ENCODE measurements around the gene CAMLG.
"Not testable (repeated sequence)": the region's sequence is repeated elsewhere in the genome, so short reads cannot be mapped to it uniquely, and the experiment has no call there.

CAMLG gene

DNA sequence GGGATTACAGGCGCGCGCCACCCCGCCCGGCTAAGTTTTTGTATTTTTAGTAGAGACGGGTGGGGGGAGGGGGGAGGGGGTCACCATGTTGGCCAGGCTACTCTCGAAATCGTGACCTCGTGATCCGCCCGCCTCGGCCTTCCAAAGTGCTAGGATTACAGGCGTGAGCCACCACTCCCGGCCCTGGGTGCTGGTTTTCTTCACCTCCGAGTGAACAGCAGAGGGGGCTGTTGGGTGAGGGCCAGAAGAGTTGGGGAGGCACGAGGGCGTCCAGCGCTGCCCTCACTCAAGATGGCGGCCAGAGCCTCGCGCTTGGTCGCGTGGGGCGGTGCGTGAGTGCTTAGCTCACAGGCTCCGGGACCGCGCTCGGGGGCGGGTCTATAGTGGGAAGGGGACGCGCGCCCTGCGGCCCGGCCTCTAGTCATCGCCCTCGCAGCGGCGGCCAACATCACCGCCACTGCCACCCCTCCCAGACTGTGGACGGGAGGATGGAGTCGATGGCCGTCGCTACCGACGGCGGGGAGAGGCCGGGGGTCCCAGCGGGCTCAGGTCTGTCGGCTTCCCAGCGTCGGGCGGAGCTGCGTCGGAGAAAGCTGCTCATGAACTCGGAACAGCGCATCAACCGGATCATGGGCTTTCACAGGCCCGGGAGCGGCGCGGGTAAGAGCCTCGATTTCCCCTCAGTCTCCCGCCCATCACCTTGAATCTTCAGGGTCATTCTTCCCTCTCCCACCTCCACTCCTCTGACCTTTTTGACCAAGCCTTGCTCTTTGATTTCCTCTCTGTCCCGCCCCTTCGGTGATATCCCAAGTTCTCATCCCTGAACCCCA, at the start of gene CAMLG:
TSS of gene CAMLG (plus strand) at position 416 of the 830 bp plus-strand sequence. CDS start at position 489, 73 bp downstream.
- DNase-seq (ENCODE audit: low spot score): peak; percentile 98

DNA sequence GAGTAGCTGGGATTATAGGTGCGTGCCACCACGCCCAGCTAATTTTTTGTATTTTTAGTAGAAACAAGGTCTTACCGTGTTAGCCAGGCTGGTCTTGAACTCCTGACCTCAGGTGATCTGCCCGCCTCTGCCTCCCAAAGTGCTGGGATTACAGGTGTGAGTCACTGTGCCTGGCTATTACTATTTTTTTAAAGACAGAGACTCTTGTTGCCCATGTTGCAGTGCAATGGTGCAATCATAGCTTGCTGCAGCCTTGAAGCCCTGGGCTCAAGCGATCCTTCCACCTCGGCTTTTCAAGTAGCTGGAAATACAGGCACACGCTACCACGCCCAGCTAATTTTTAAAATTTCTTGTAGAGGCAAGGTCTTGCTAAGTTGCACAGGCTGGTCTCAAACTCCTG, 48.2 kb upstream of the CAMLG start:
- DNase-seq (ENCODE audit: low spot score): not testable (repeated sequence)

DNA sequence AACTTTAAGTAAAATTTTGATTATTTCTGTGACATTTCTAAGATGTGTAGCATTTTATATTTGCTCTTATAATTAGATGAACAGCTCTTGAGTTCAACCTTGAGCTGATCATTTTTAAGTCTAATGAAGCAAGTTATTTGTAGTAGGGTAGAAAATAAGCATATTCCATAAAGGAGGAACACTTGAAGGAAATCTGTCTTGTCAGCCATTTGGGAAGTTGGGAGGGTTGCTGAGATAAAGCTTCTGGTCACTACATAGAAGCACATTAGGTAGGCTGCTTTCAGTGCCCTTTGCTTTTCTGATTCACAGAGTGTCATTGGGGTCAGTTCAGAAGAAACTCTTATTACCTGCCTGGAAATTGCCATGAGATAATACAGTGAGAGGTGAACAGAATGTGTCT, 45.6 kb upstream of the CAMLG start:
- DNase-seq (ENCODE audit: low spot score): no peak

DNA sequence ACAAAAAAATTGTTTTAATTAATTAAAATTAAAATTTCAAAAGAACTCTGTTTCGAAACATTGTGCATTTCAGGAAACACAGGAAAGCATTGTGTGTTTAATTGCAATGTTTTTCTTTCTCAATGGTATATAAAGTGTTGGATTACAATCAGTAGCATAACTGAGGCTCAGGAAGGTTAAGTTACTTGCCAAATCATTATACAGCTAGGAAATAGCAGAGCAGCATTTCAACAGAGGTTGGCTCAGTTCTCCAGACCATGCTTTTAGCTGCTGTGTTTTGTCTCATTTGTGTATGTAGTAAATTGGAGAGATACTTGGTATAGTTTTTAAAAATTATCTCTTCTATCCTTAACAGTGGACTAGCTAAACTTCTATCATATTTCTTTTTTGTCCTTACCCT, 30.0 kb upstream of the CAMLG start:
- DNase-seq (ENCODE audit: low spot score): no peak

DNA sequence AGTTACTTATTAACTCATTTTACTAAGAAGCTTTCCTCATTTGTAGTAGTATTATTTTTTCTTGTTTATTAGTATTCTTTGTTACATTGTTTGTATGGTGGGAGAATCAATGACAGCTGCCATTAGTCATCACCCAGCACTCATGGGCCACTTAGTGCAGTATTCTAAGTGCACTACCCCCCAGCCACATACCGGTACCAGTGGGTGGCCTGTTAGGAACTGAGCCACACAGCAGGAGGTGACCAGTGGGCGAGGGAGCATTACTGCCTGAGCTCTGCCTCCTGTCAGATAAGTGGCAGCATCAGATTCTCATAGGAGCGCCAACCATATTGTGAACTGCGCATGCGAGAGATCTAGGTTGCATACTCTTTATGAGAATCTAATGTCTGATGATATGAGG, 24.2 kb upstream of the CAMLG start:
- no peak for DNase-seq (ENCODE audit: low spot score)

DNA sequence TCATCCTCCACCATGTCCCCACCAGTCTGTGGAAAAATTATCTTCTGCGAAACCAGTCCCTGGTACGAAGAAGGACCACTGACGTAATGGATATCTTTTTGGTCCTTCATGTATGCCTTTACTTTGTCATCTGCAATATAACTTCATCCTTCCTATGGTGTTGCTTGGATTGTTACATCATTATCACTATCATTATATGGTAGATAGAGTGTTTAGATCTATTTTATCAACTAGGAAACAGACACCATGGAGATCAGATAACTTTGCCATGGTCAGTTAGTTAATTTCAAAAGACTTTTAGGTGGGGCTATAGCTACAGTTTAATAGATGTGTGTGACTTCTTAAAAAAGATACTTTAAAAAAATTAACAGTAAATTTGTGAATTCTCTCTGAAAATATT, 23.8 kb upstream of the CAMLG start:
- no peak for DNase-seq (ENCODE audit: low spot score)

DNA sequence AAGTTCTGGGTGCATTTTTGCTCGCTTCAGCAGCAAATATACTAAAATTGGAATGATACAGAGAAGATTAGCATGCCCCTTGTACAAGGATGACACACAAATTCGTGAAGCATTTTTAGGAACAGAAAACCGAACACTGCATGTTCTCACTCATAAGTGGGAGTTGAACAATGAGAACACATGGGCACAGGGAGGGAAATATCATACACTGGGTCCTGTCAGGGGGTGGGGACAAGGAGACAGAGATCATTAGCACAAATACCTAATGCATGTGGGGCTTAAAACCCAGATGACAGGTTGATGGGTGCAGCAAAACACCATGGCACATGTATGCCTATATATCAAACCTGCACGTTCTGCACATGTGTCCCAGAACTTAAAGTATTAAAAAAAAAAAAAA, 22.9 kb upstream of the CAMLG start:
- DNase-seq (ENCODE audit: low spot score): not testable (repeated sequence)

DNA sequence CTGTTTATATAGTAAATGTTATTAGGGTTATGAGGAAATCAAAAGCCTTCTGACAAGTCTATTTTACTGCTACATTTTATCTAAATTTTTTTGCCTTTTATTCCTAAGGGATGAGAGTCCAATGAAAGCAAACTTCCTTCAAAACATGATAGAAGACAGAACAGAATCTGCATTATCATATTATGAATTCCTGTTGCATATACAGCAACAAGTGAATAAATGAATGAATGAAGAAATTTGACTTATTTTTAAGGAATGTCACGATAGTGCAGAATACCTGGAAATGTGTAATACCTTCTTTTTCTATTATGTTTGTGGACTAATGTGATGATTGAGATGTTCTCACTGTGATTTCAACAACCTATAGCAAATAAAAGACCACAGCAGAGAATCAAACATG, 13.5 kb upstream of the CAMLG start:
- DNase-seq (ENCODE audit: low spot score): no peak

DNA sequence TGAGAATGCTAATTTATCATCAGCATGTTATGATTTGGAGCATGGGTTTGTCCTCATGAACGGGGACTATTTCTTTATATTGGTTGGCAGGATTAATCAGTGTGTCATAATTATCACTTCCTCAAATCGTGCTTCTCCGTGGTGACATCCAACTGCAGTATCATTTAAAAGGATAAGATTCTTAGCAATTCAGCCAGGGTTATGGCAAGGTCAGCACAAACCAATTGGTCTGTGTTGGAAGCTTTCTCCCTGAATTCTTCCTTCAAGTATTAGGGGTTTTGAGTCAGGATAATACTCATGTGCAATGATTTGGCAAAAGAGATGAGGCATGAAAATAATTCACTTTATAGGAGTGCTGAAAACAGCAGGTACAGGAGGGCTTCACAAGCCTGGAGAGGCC, 5.5 kb upstream of the CAMLG start:
- no peak for DNase-seq (ENCODE audit: low spot score)

DNA sequence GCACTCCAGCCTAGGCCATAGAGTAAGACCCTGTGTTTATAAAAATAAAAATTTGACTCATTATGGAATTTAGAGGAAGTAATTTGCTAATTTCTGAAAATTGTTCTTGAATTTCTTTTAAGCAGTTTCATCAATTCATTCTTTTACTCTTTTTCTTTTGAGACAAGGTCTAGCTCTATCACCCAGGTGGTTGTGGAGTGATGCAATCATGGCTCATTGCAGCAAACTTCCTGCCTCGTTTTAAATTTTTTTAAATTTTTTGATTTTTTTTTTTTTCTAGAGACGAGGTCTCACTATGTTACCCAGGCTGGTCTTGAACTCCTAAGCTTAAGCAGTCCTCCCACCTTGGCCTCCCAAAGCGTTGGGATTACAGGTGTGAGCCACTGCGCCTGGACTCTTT, 3.1 kb upstream of the CAMLG start:
- DNase-seq (ENCODE audit: low spot score): peak; percentile 46

DNA sequence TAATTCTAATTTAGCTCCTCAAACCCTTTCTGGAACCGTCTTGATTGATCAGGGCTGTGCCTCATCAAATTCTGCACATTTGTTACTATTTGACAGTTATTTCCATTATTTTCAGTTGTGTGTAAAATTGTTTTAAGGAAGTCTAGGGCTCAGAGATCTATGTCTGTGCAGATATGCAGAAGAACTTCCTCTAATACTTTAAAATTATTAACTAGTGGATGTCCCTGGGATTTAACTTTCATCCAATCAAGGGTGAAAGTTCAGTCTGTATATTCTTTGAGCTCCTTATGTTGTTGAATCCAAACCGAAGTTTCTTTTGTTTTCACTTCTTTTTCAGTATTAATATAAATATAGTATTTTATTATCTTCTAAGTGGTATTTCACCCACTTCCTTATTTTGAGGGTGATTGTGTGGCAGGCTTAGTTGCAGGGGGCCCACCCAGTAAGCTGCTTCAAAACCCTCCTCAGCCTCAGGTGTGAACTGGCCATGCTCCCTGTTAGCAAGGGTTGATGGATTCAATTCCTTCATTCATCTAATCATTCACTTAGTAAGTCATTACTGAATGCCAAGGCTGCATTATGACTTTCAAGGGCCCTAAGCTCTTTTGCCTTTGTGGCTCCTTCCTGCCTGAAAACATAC, 2.1 kb upstream of the CAMLG start:
- DNase-seq (ENCODE audit: low spot score): peak; percentile 35

DNA sequence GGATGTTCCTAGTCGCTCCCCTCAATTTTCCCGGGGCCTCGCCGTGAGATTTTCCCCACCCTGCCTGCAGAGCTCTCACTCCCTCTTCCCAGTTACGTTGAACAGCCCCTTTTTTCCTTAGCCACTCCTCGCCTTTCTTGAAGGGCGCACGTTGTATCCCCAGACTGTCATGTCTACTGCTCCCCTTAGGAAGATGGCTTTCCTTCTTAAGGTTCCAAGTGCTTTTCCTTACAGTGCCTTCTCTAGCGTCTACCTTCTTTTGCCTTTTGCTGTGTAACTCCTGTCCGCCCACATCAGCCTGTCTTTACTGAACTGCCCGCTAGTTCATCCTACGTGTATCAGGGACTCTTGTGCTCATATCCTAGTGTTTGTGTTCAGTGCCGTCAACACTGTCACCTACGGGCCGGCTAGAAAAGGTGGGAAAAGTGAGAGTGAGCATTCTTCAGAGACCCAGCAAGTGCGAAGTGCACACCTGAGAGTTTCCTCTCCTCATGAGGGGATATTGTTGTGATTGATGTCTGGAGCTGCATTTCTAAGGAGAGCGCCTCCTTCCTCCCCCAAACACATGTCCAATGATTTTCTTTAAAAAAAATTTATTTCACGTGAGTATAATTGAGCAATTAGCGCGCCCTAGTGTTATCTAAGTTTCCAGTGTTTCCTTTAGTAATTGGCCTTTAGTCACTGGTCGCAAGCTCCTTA, 764 bp downstream of the CAMLG start:
- DNase-seq (ENCODE audit: low spot score): peak; percentile 87

DNA sequence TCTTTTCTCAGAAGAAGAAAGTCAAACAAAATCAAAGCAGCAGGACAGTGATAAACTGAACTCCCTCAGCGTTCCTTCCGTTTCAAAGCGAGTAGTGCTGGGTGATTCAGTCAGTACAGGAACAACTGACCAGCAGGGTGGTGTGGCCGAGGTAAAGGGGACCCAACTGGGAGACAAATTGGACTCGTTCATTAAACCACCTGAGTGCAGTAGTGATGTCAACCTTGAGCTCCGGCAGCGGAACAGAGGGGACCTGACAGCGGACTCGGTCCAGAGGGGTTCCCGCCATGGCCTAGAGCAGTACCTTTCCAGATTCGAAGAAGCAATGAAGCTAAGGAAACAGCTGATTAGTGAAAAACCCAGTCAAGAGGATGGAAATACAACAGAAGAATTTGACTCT, 2.7 kb downstream of the CAMLG start:
- no peak for DNase-seq (ENCODE audit: low spot score)

DNA sequence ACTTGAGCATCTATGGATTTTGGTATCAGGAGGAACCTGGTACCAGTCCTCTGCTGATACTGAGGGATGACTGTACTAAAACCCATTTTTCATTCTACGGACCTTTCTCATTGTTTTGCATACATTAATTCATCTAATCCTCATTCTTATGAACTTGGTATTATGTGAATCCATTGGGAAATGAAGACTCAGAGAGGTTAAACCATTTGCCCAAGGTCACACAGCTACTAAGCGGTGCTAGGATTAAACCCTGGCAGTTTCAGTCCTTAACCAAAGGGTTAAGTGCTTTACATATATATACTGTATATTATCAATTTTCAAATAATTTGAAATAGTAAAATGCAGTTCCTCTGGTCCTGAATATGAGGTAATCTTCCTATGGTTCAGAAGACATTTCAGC, 3.8 kb downstream of the CAMLG start:
- DNase-seq (ENCODE audit: low spot score): no peak

DNA sequence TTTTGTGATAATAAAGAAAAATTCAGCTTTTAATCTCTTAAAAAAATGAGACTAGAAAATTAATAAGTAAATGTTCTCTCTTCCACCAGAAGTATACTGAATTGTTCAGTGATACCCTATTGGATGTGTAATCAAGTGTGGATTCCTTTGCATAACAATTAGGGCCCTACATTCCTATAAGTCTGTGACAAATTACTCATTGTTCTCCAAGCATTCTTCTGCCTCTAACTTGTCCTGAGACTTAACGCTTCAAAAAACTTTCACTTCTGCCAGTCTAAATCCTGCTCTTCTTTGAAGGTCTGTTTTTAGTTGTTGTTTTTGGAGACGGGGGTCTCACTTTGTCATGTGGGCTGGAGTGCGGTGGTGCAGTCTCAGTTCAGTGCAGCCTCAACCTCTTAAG, 11.1 kb downstream of the CAMLG start:
- DNase-seq (ENCODE audit: low spot score): peak; percentile 39

DNA sequence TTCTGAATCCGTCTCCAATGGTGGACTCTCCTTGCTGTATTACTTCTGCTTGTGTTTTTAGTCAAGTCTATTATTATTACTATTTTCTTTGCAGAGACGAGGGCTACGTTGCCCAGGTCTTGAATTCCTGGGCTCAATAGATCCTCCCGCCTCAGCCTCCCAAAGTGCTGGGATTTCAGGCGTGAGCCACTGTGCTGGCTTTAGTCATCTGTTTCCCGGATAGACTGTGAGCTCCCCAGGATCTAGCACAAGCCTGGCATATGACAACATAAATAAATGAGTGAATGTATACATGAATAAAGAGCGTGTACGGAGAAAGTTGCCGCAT, 19.8 kb downstream of the CAMLG start:
- no peak for DNase-seq (ENCODE audit: low spot score)

DNA sequence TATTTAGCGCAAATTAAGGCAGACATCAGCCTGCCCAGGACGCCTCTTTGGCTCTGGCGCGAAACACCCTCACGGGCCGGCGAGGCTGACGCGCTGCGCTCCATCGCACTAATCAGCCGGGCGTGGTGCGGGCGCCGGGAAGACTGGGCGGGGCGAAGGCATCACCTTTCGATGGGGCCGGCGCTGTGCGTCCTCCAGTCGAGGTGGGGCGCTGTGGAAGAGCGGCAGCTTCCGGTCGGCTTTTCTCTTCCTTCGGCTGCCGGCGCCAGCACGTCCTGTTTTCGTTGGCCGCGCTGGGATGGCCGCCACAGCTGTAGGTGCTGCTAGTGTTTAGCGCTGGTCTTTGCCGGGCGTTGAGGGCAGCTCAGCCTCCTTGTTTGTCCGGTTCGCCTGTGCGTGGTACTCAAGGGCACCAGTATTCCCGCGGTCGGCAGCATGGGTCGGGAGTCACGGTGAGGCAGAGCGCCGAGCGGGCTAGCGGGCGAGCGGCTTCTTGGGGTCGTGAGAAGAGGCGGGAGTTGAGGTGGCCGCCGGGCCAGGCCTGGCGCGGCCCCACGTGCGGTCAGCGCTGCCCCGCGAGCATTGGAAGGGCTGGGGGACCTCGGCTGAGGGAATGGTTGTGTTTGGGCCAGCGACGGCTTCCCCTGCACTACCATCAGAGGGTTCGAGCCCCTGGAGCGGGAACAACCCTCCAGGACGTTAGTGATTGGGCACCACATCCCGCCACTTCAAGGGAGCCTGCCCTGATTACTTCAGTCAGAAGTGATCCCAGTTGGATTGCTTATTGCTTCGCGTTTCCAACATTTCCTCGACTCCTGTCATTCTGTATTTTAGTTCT, 20.4 kb downstream of the CAMLG start, which contains the start of gene DDX46:
TSS of gene DDX46 (plus strand) at position 276 of the 838 bp plus-strand sequence. CDS start at position 436, 160 bp downstream.
- DNase-seq (ENCODE audit: low spot score): peak; percentile 94

DNA sequence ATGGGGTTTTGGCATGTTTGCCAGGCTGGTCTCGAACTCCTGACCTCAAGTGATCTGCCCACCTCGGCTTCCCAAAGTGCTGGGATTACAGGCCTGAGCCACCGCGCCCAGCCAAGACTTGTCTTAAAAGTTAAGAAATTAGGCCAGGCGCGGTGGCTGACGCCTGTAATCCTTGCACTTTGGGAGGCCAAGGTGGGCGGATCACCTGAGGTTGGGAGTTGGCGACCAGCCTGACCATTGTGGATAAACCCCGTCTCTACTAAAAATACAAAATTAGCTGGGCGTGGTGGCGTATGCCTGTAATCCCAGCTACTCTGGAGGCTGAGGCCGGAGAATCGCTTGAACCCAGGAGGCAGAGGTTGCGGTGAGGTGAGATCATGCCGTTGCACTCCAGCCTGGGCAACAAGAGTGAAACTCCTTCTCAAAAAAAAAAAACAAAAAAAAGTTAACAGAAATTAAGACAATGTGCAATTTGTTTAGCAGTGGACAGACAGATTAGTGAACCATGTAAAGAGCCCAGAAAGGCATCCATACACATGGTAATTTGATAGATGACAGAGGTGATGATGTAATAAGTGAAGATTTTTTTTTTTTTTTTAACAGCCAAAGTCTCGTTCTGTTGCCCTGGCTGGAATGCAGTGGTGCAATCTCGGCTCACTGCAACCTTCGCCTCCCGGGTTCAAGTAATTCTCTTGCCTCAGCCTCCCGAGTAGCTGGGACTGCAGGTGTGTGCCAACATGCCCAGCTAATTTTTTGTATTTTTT, 29.4 kb downstream of the CAMLG start:
- not testable (repeated sequence) for DNase-seq (ENCODE audit: low spot score)

DNA sequence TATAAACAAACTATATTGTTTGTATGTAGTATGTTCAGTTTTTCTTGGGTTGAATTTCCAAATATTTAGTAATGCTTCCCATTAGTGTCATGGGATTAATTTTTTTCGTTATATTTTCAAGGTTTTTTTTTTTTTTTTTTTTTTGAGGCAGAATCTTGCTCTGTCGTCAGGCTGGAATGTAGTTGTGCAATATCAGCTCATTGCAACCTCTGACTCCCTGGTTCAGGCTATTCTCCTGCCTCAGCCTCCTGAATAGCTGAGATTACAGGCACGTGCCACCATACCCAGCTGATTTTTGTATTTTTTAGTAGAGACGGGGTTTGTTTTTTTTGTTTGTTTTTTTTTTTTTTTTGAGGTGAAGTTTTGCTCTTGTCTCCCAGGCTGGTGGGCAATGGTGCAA, 30.9 kb downstream of the CAMLG start:
- no peak for DNase-seq (ENCODE audit: low spot score)

DNA sequence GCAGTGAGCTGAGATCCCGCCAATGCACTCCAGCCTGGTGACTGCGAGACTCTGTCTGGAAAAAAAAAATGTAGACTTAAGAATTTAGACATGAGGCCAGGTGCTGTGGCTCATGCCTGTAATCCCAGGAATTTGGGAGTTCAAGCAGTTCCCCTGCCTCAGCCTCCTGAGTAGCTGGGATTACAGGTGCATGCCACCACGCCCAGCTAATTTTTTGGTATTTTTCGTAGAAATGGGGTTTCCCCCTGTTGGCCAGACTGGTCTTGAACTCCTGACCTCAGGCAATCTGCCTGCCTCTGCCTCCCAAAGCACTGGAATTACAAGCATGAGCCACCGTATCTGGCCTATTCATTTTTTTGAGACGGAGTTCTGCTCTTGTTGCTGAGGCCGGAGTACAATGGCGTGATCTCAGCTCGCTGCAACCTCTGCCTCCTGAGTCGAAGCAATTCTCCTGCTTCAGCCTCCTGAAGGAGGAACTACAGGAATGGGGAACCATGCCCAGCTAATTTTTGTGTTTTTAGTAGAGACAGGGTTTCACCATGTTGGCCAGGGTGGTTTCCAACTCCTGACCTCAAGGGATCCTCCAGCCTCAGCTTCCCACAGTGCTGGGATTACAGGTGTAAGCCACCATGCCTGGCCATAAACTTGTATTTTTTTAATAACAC, 34.2 kb downstream of the CAMLG start:
- DNase-seq (ENCODE audit: low spot score): no peak

DNA sequence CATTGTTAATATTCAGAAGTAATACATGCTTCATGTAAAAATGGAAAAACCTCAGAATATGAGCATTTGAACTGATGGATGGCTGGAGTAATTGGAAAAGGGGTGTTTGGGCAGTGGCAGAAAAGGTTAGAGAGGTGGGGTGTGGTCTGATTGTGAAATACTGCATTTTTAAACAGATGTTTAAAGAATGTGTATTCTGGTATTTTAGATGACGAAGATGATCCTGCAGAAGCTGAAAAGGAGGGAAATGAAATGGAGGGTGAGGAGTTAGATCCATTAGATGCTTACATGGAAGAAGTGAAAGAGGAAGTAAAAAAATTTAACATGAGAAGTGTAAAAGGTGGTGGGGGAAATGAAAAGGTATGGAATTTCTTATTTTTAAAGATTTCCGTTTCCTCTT, 39.0 kb downstream of the CAMLG start:
- no peak for DNase-seq (ENCODE audit: low spot score)

All from NAMALWA (cell line).